ENCODE results near the gene HOXB4. TPM values are rescaled to one million over a fixed set of nuclear protein-coding genes. Genes with fewer than 3 reads are reported as not detected.

The HOXB4 gene
- total RNA-seq, 1 donor from 2014 or later = not detected

DNA sequence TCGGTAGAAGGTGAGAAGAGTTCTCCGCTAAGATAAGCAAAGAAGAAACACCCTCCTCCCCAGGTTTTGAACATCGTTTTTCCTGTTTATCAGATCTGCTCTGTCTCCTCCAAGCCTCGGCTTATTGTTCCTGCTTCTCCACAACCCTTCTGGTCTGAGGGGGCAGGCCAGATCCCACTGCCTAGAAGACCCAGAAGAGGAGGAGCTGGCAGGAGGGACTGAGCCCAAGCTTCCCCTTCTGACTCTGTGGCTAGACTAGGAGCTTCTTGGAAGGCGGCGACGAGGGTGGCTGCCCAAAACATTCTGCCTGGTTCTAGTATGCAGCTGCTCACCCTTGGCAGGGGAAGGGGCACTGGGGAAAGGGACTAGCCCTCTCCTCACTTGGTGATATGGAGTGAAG is 20.6 kb upstream of the HOXB4 start:
- FAIRE-seq (no peak), DNase-seq (ENCODE audit: low read depth) (no peak)
- Histone ChIP-seq H3K4me3 (ENCODE audit: low read depth, low read length) (no peak overlapping the region), H3K27me3 (ENCODE audit: control insufficient read depth, insufficient read depth, low read length) (peaks cover 93% of the 10 kb centered on the region), H3K36me3 (ENCODE audit: control insufficient read depth, insufficient read depth, low read length) (no peaks in the 10 kb centered on the region)
- no peak for TF ChIP-seq CTCF (IDR thresholded peaks at IDR 0.05; ENCODE audit: insufficient read depth, low read length, severe bottlenecking)

- Histone ChIP-seq H3K4me3 (ENCODE audit: low read depth, low read length) (no peak overlapping the region), H3K36me3 (ENCODE audit: control insufficient read depth, insufficient read depth, low read length) (no peaks in the 10 kb centered on the region), H3K27me3 (ENCODE audit: control insufficient read depth, insufficient read depth, low read length) (peaks cover 93% of the 10 kb centered on the region)
- DNase-seq (ENCODE audit: low read depth) = no peak
- no peak for TF ChIP-seq CTCF (IDR thresholded peaks at IDR 0.05; ENCODE audit: insufficient read depth, low read length, severe bottlenecking)
- FAIRE-seq = no peak
Observed at GRCh38 chr17:48597778-48598631, 19.9 kb upstream of the HOXB4 start.

GRCh38 chr17:48597528-48597777 is 19.3 kb upstream of the HOXB4 start:
- H3K27me3 ChIP-seq (ENCODE audit: control insufficient read depth, insufficient read depth, low read length) = peaks cover 92% of the 10 kb centered on the region

DNA sequence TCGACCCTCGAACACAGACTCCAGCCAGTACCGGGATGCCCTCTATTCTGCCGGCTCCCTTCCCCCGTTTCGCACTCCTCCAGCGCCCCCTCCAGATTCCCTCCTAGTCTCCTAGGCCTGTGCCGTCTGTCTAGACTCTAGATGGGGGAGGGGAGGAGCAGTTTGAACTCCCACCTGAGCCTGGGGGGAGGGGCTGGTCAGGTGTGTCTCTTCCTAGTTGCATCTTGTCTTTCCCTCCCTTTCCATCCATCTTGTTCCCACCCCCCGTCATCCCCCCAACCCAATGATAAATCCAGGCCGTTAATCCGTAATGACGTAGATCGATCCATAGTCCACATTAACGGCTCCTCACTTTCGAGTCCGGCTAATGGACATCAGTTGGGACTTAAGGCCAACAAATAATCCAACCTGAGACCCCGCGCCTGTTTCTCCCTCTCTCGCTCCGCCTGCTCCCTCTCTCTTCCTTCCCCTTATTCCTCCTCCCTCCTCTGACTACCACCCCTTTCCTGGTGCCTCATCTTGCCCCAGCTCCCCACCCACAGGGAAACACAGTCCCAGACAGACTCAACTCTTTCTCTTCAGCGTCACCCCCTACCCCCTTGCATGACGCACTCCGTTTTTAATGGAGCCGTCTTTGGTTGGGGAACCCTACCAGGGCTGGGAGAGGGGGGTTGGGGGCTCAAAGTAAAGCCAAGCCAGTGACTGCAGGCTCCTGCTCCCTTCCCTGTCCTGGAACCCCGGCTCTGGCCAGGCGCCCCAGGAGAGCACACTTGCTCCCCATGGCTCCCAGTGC is 18.8 kb upstream of the HOXB4 start:
- H3K36me3 ChIP-seq (ENCODE audit: control insufficient read depth, insufficient read depth, low read length) = no peaks in the 10 kb centered on the region
- DNase-seq (ENCODE audit: low read depth) (no peak), FAIRE-seq (no peak)
- TF ChIP-seq CTCF (IDR thresholded peaks at IDR 0.05; ENCODE audit: insufficient read depth, low read length, severe bottlenecking) = no peak
- peaks cover 91% of the 10 kb centered on the region for H3K27me3 ChIP-seq (ENCODE audit: control insufficient read depth, insufficient read depth, low read length)
- no peak overlapping the region for H3K4me3 ChIP-seq (ENCODE audit: low read depth, low read length)

More at GRCh38 chr17:48597528-48597777, 19.3 kb upstream of the HOXB4 start:
- no peaks in the 10 kb centered on the region for H3K36me3 ChIP-seq (ENCODE audit: control insufficient read depth, insufficient read depth, low read length)
- DNase-seq (ENCODE audit: low read depth) (no peak), FAIRE-seq (no peak)
- H3K4me3 ChIP-seq (ENCODE audit: low read depth, low read length) = no peak overlapping the region
- no peak for TF ChIP-seq CTCF (IDR thresholded peaks at IDR 0.05; ENCODE audit: insufficient read depth, low read length, severe bottlenecking)

- Histone ChIP-seq H3K27me3 (ENCODE audit: control insufficient read depth, insufficient read depth, low read length) (peaks cover 89% of the 10 kb centered on the region), H3K4me3 (ENCODE audit: low read depth, low read length) (no peak overlapping the region), H3K36me3 (ENCODE audit: control insufficient read depth, insufficient read depth, low read length) (no peaks in the 10 kb centered on the region)
- no peak for DNase-seq (ENCODE audit: low read depth)
- FAIRE-seq = no peak
- no peak for TF ChIP-seq CTCF (IDR thresholded peaks at IDR 0.05; ENCODE audit: insufficient read depth, low read length, severe bottlenecking)
Observed at GRCh38 chr17:48596000-48596734, 18.0 kb upstream of the HOXB4 start.
